ENCODE measurements around the gene KLK11. TPM values are rescaled to one million over a fixed set of nuclear protein-coding genes. Genes with fewer than 3 reads are reported as not detected.

The KLK11 gene
- total RNA-seq, 1 donor from 2014 or later = not detected

GRCh38 chr19:51002089-51002532 is 24.3 kb downstream of the KLK11 start:
- H3K27me3 Mint-ChIP-seq (ENCODE audit: unreplicated experiment) = peaks cover 12% of the 10 kb centered on the region
- no peak overlapping the region for H3K27ac Mint-ChIP-seq (ENCODE audit: unreplicated experiment)
- TF ChIP-seq, protein P1, sequence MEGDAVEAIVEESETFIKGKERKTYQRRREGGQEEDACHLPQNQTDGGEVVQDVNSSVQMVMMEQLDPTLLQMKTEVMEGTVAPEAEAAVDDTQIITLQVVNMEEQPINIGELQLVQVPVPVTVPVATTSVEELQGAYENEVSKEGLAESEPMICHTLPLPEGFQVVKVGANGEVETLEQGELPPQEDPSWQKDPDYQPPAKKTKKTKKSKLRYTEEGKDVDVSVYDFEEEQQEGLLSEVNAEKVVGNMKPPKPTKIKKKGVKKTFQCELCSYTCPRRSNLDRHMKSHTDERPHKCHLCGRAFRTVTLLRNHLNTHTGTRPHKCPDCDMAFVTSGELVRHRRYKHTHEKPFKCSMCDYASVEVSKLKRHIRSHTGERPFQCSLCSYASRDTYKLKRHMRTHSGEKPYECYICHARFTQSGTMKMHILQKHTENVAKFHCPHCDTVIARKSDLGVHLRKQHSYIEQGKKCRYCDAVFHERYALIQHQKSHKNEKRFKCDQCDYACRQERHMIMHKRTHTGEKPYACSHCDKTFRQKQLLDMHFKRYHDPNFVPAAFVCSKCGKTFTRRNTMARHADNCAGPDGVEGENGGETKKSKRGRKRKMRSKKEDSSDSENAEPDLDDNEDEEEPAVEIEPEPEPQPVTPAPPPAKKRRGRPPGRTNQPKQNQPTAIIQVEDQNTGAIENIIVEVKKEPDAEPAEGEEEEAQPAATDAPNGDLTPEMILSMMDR (IDR thresholded peaks at IDR 0.05; ENCODE audit: partially characterized antibody, unreplicated experiment) = no peak
- peaks cover 1% of the 10 kb centered on the region for H3K9me3 Mint-ChIP-seq (ENCODE audit: unreplicated experiment)
- H3K4me1 Mint-ChIP-seq (ENCODE audit: low read depth, unreplicated experiment) = no peaks in the 10 kb centered on the region
- H3K4me3 Mint-ChIP-seq (ENCODE audit: unreplicated experiment) = no peak overlapping the region
- no peak for DNase-seq
- H3K36me3 Mint-ChIP-seq (ENCODE audit: unreplicated experiment) = no peaks in the 10 kb centered on the region

- Mint-ChIP-seq H3K27ac (ENCODE audit: unreplicated experiment) (no peak within 1 kb of the TSS), H3K36me3 (ENCODE audit: unreplicated experiment) (no peaks in the 10 kb centered on the region), H3K27me3 (ENCODE audit: unreplicated experiment) (peaks cover 16% of the 10 kb centered on the region), H3K9me3 (ENCODE audit: unreplicated experiment) (peaks cover 4% of the 10 kb centered on the region), H3K4me1 (ENCODE audit: low read depth, unreplicated experiment) (no peaks in the 10 kb centered on the region), H3K4me3 (ENCODE audit: unreplicated experiment) (no peak within 1 kb of the TSS)
- TF ChIP-seq, protein P1 (IDR thresholded peaks at IDR 0.05; ENCODE audit: partially characterized antibody, unreplicated experiment) = no peak
- no peak for DNase-seq
Observed at GRCh38 chr19:51001515-51001914, 24.9 kb downstream of the KLK11 start, which contains the start of gene KLK8. Gene KLK8, minus strand, starts transcription at chr19:51001604. Its CDS starts 437 bp downstream, at chr19:51001167.

DNA sequence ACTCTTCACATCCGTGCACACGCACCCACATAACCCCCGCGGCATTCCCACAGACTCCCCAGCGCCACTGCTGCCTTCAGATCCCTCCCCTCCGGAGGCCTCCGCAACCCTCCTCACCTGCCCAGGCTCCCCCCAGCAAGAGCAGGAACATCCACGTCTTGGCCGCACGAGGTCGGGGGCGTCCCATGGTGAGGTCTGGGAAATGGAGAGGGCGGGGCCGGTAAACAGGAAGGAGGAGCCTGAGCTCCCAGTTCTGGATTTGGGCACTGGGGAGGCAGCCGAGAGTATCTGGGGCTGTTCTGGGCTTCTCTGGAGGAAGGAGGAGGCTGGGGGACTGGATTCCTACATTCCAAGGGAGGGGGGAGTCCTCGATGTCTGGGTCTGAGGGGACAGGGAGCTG is 25.4 kb downstream of the KLK11 start:
- no peaks in the 10 kb centered on the region for H3K4me1 Mint-ChIP-seq (ENCODE audit: low read depth, unreplicated experiment)
- DNase-seq = no peak
- no peaks in the 10 kb centered on the region for H3K36me3 Mint-ChIP-seq (ENCODE audit: unreplicated experiment)
- TF ChIP-seq, protein P1 (IDR thresholded peaks at IDR 0.05; ENCODE audit: partially characterized antibody, unreplicated experiment) = no peak
- no peak overlapping the region for H3K4me3 Mint-ChIP-seq (ENCODE audit: unreplicated experiment)
- H3K9me3 Mint-ChIP-seq (ENCODE audit: unreplicated experiment) = peaks cover 4% of the 10 kb centered on the region
- H3K27me3 Mint-ChIP-seq (ENCODE audit: unreplicated experiment) = peaks cover 16% of the 10 kb centered on the region
- no peak overlapping the region for H3K27ac Mint-ChIP-seq (ENCODE audit: unreplicated experiment)

DNA sequence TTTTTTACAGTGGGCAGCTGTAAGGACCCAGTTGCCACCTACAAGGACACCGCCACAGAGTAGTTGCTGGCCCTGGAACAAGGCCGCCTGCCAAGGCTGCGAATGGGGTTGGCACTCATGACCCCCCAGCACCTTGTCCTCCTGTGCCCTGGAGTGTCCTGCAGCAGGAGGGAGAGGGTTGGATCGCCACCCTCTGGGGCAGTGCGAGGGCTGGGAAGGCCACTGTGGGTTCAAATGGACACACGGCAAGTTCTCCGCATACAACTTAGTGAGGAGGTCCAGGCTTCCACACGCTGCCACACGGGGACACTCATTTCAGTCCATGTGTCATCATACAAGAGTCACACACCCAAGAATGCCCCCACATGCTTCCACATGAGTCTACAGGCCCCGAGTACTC is 26.0 kb downstream of the KLK11 start:
- no peak for DNase-seq
- H3K4me3 Mint-ChIP-seq (ENCODE audit: unreplicated experiment) = no peak overlapping the region
- peaks cover 4% of the 10 kb centered on the region for H3K9me3 Mint-ChIP-seq (ENCODE audit: unreplicated experiment)
- H3K27me3 Mint-ChIP-seq (ENCODE audit: unreplicated experiment) = peaks cover 16% of the 10 kb centered on the region
- TF ChIP-seq, protein P1 (IDR thresholded peaks at IDR 0.05; ENCODE audit: partially characterized antibody, unreplicated experiment) = no peak
- H3K36me3 Mint-ChIP-seq (ENCODE audit: unreplicated experiment) = no peaks in the 10 kb centered on the region
- H3K27ac Mint-ChIP-seq (ENCODE audit: unreplicated experiment) = no peak overlapping the region
- no peaks in the 10 kb centered on the region for H3K4me1 Mint-ChIP-seq (ENCODE audit: low read depth, unreplicated experiment)

DNA sequence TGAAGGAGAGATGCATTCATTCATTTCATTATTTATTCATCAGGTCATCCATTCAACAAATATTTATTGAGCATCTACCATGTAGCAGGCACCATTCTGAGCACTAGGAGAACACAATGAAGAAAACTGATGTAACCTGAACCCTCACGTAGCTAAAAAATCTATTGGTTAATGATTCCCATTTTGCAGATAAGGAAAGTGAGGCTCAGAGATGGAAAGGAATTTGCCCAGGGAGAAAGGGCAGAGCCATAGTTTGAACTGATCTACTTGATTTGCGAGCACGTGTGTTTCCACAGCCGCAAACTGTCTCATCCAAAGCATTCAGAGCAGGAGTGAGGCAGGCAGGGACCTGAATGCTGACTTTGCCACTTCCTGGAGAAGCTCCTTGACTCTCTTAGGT is 27.7 kb downstream of the KLK11 start:
- TF ChIP-seq, protein P1 (IDR thresholded peaks at IDR 0.05; ENCODE audit: partially characterized antibody, unreplicated experiment) = no peak
- Mint-ChIP-seq H3K36me3 (ENCODE audit: unreplicated experiment) (no peaks in the 10 kb centered on the region), H3K27me3 (ENCODE audit: unreplicated experiment) (peaks cover 16% of the 10 kb centered on the region), H3K4me3 (ENCODE audit: unreplicated experiment) (no peak overlapping the region), H3K9me3 (ENCODE audit: unreplicated experiment) (peaks cover 4% of the 10 kb centered on the region), H3K4me1 (ENCODE audit: low read depth, unreplicated experiment) (no peaks in the 10 kb centered on the region), H3K27ac (ENCODE audit: unreplicated experiment) (no peak overlapping the region)
- no peak for DNase-seq
